HEK293 (cell line): ENCODE results near the gene PRKD1.

Experiments
- CTCF ChIA-PET: fragments of 350-600 bp; formaldehyde crosslinking; extraction: SDS; loops from one replicate; lab custom pipeline; 2021; ENCODE audit warnings: antibody characterized with exemption; lab: Yijun Ruan, JAX
- POLR2A ChIA-PET: fragments of 300-600 bp; formaldehyde crosslinking; extraction: SDS; loops from one replicate; lab custom pipeline; 2020; ENCODE audit warnings: antibody characterized with exemption, inconsistent platforms; lab: Yijun Ruan, JAX
- H3K27ac ChIP-seq: fragments of 200-500 bp; sonication (Bioruptor generic); 2 replicates; pipeline ENCODE4 v1.5.1; 2014; ENCODE audit warnings: low read depth, low read length, control low read depth, inconsistent platforms; ENCODE audit errors: extremely low read depth
- H3K36me3 ChIP-seq, 2 experiments: fragments of 200-500 bp in 1 of 2; sonication (Bioruptor generic) in 1 of 2; 1 replicate in 1 of 2; 2 replicates in 1 of 2; pipeline ENCODE4 v1.5.1; 2014 to 2017; ENCODE audit warnings: inconsistent platforms in 2 of 2, low read length in 2 of 2; ENCODE audit not compliant: control insufficient read depth in 2 of 2, insufficient read depth in 1 of 2
- H3K4me1 ChIP-seq: fragments of 200-500 bp; sonication (Bioruptor generic); 2 replicates; pipeline ENCODE4 v1.5.1; 2014; ENCODE audit warnings: mild to moderate bottlenecking, low read length, inconsistent platforms; ENCODE audit not compliant: control insufficient read depth, insufficient read depth
- H3K4me3 ChIP-seq: 2 replicates; pipeline ENCODE4 v1.5.1; 2011; ENCODE audit warnings: low read depth, mild to moderate bottlenecking, control low read depth, low read length, moderate library complexity
- H3K9me3 ChIP-seq: fragments of 200-500 bp; sonication (Bioruptor generic); 2 replicates; pipeline ENCODE4 v1.5.1; 2014; ENCODE audit warnings: low read depth, low read length, inconsistent platforms; ENCODE audit not compliant: control insufficient read depth, insufficient read depth
- FEZF1 ChIP-seq: fragments of 450-650 bp; formaldehyde crosslinking; IDR thresholded peaks from 2 replicates; pipeline ENCODE4 v1.5.1; 2016; ENCODE audit warnings: missing biosample characterization, missing genetic modification characterization
- GLI4 ChIP-seq: fragments of 450-650 bp; formaldehyde crosslinking; IDR thresholded peaks from 2 replicates; pipeline ENCODE4 v1.5.1; 2016; ENCODE audit warnings: missing biosample characterization, missing genetic modification characterization
- KLF1 ChIP-seq: fragments of 450-650 bp; formaldehyde crosslinking; IDR thresholded peaks from 2 replicates; pipeline ENCODE4 v1.5.1; 2016; ENCODE audit warnings: missing biosample characterization, missing genetic modification characterization
- KLF8 ChIP-seq: fragments of 450-650 bp; formaldehyde crosslinking; IDR thresholded peaks from 2 replicates; pipeline ENCODE4 v1.5.1; 2016; ENCODE audit warnings: missing biosample characterization, missing genetic modification characterization
- MZF1 ChIP-seq: fragments of 450-650 bp; formaldehyde crosslinking; IDR thresholded peaks from 2 replicates; pipeline ENCODE4 v1.5.1; 2017; ENCODE audit warnings: missing biosample characterization, missing genetic modification characterization, borderline replicate concordance
- PRDM1 ChIP-seq: fragments of 450-650 bp; formaldehyde crosslinking; IDR thresholded peaks from 2 replicates; pipeline ENCODE4; 2016; ENCODE audit warnings: missing biosample characterization, missing genetic modification characterization
- SETDB1 ChIP-seq: IDR thresholded peaks from one replicate; pipeline ENCODE4 v1.6.1; 2017; ENCODE audit warnings: mild to moderate bottlenecking, low read length, moderate library complexity, mixed read lengths; ENCODE audit not compliant: insufficient read length
- TCF7L2 ChIP-seq: IDR thresholded peaks from 2 replicates; pipeline ENCODE4 v1.6.1; 2011; ENCODE audit warnings: low read depth, mild to moderate bottlenecking, inconsistent platforms, low read length, moderate library complexity, borderline replicate concordance
- ZIC2 ChIP-seq: fragments of 450-650 bp; formaldehyde crosslinking; IDR thresholded peaks from 2 replicates; pipeline ENCODE4 v1.5.1; 2016; ENCODE audit warnings: missing biosample characterization, missing genetic modification characterization
- ZNF114 ChIP-seq: fragments of 450-650 bp; formaldehyde crosslinking; IDR thresholded peaks from 2 replicates; pipeline ENCODE4 v1.5.0; 2017; ENCODE audit warnings: missing biosample characterization, missing genetic modification characterization
- ZNF16 ChIP-seq: fragments of 450-650 bp; formaldehyde crosslinking; IDR thresholded peaks from 2 replicates; pipeline ENCODE4 v1.5.1; 2016; ENCODE audit warnings: low read depth, missing biosample characterization, missing genetic modification characterization
- ZNF18 ChIP-seq: fragments of 450-650 bp; formaldehyde crosslinking; IDR thresholded peaks from 2 replicates; pipeline ENCODE4 v1.5.1; 2016; ENCODE audit warnings: missing biosample characterization, missing genetic modification characterization
- ZNF239 ChIP-seq: fragments of 450-650 bp; formaldehyde crosslinking; IDR thresholded peaks from 2 replicates; pipeline ENCODE4 v1.5.1; 2016; ENCODE audit warnings: missing biosample characterization, missing genetic modification characterization
- ZNF488 ChIP-seq: fragments of 450-650 bp; formaldehyde crosslinking; IDR thresholded peaks from 2 replicates; pipeline ENCODE4 v1.5.1; 2016; ENCODE audit warnings: missing biosample characterization, missing genetic modification characterization
- ZNF529 ChIP-seq: fragments of 450-650 bp; formaldehyde crosslinking; IDR thresholded peaks from 2 replicates; pipeline ENCODE4 v1.5.1; 2017; ENCODE audit warnings: missing genetic modification characterization, missing biosample characterization; ENCODE audit not compliant: insufficient replicate concordance
- ZNF558 ChIP-seq: fragments of 450-650 bp; formaldehyde crosslinking; IDR thresholded peaks from 2 replicates; pipeline ENCODE4 v1.5.1; 2016; ENCODE audit warnings: missing biosample characterization, missing genetic modification characterization
- ZNF654 ChIP-seq: fragments of 450-650 bp; formaldehyde crosslinking; IDR thresholded peaks from 2 replicates; pipeline ENCODE4 v1.5.1; 2016; ENCODE audit warnings: low read depth, missing biosample characterization, missing genetic modification characterization
- ZNF677 ChIP-seq: fragments of 450-650 bp; IDR thresholded peaks from 2 replicates; pipeline ENCODE4 v1.5.0; 2018; ENCODE audit warnings: missing biosample characterization, mild to moderate bottlenecking, missing genetic modification characterization, moderate library complexity
- ZNF701 ChIP-seq: fragments of 450-650 bp; formaldehyde crosslinking; IDR thresholded peaks from 2 replicates; pipeline ENCODE4 v1.5.1; 2016; ENCODE audit warnings: missing biosample characterization, missing genetic modification characterization
- ZNF837 ChIP-seq: fragments of 450-650 bp; formaldehyde crosslinking; IDR thresholded peaks from 2 replicates; pipeline ENCODE4 v1.5.1; 2016; ENCODE audit warnings: missing biosample characterization, missing genetic modification characterization
- ZNF843 ChIP-seq: fragments of 450-650 bp; formaldehyde crosslinking; IDR thresholded peaks from 2 replicates; pipeline ENCODE4 v1.5.1; 2016; ENCODE audit warnings: missing biosample characterization, missing genetic modification characterization
- ZSCAN23 ChIP-seq: fragments of 450-650 bp; formaldehyde crosslinking; IDR thresholded peaks from 2 replicates; pipeline ENCODE4 v1.5.1; 2016; ENCODE audit warnings: missing biosample characterization, missing genetic modification characterization
- TF ChIP-seq, protein P1 (sequence below): fragments of 450-650 bp; formaldehyde crosslinking; IDR thresholded peaks from 2 replicates; pipeline ENCODE4 v1.5.1; 2016; ENCODE audit warnings: missing biosample characterization, missing genetic modification characterization
- TF ChIP-seq, protein P2 (sequence below): fragments of 450-650 bp; formaldehyde crosslinking; IDR thresholded peaks from 2 replicates; pipeline ENCODE4; 2016; ENCODE audit warnings: missing biosample characterization, missing genetic modification characterization
- TF ChIP-seq, protein P3 (sequence below): fragments of 450-650 bp; formaldehyde crosslinking; IDR thresholded peaks from 2 replicates; pipeline ENCODE4 v1.5.1; 2016; ENCODE audit warnings: missing biosample characterization, missing genetic modification characterization

The PRKD1 gene

DNA sequence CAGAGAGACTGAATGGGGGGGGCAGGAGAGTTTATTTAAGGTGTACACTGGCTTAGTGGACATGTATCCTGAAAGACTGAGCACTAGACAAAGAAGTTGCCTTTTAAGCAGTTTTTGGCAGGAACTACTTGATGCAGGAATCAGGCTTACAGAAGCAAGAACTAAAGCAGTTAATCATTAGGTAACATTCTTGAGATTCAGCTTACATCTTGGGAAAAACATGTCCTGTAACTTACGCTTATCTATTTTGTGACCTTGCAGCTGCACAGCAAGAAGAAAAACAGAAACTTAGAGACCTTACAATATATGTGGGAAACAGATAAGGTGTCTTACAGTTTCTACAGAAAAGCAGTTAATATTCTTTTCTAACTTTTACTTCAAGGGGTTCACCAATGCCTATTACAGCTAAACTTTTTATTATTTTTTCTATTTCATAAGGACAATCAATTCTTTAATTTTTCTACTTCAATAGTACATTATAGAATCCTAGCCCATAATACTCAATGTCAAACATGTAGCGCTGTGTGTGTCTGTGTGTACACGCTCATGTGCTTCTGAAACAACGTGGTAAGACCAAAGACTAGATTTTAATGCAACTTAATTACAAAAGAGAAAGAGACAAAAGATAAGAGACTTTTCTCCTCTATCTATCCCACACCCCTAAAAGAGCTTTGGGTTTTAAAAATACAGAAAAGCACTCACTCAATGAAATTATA, 276.9 kb downstream of the PRKD1 start (continued):
- TF ChIP-seq ZNF18 (tag by site-specific recombination): no peak
- no peak for TF ChIP-seq ZNF654 (tag by site-specific recombination)

DNA sequence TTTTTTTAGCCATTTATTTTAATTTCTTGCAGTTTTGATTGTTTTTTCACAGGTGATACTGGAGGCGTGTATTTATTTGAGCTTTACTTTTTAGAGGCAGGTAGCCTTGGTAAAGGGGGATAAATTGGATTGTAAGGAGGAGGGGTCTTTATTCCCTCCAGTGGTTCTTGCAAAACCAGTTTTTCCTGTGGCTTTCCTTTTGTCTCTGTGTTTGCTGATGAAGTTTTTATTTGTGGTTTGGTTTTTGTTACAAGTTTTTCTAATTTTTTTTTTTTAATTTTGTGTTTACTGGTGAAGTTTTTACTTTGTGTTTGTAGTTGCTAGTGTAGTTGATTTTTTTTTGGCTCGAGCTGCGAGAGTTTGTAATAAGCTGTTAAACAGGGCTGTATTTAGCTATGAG, 278.5 kb downstream of the PRKD1 start:
- Histone ChIP-seq H3K4me3 (no peak overlapping the region), H3K9me3 (no peaks in the 10 kb centered on the region), H3K27ac (no peak overlapping the region), H3K4me1 (no peaks in the 10 kb centered on the region), H3K36me3 (no peaks in the 10 kb centered on the region)
- no peak for TF ChIP-seq PRDM1 (tag by site-specific recombination)
- TF ChIP-seq, protein P1, sequence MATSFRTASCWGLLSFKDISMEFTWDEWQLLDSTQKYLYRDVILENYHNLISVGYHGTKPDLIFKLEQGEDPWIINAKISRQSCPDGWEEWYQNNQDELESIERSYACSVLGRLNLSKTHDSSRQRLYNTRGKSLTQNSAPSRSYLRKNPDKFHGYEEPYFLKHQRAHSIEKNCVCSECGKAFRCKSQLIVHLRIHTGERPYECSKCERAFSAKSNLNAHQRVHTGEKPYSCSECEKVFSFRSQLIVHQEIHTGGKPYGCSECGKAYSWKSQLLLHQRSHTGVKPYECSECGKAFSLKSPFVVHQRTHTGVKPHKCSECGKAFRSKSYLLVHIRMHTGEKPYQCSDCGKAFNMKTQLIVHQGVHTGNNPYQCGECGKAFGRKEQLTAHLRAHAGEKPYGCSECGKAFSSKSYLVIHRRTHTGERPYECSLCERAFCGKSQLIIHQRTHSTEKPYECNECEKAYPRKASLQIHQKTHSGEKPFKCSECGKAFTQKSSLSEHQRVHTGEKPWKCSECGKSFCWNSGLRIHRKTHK: no peak
- no peak for TF ChIP-seq GLI4
- ChIA-PET POLR2A (no interaction called here), CTCF (interaction anchor here (0.6 kb wide), 1 partner anchor 844 kb away, joined by 4 read pairs; no protein-coding TSS in a partner anchor)

GRCh38 chr14:29648045-29648444, 279.6 kb downstream of the PRKD1 start:
- POLR2A ChIA-PET: no interaction called here
- H3K36me3 ChIP-seq: no peaks in the 10 kb centered on the region
- H3K4me3 ChIP-seq: no peak overlapping the region
- H3K4me1 ChIP-seq: peaks cover 4% of the 10 kb centered on the region; the same call in 1 of the 2 replicates
- H3K27ac ChIP-seq: no peak overlapping the region
- TF ChIP-seq KLF8 (tag by site-specific recombination): no peak
- peak; percentile 64 for TF ChIP-seq SETDB1
- TF ChIP-seq, protein P2, sequence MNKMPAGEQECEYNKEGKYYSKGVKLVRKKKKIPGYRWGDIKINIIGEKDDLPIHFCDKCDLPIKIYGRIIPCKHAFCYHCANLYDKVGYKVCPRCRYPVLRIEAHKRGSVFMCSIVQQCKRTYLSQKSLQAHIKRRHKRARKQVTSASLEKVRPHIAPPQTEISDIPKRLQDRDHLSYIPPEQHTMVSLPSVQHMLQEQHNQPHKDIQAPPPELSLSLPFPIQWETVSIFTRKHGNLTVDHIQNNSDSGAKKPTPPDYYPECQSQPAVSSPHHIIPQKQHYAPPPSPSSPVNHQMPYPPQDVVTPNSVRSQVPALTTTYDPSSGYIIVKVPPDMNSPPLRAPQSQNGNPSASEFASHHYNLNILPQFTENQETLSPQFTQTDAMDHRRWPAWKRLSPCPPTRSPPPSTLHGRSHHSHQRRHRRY (tag by site-specific recombination): no peak
- TF ChIP-seq ZNF701 (tag by site-specific recombination): peak; percentile 98
- CTCF ChIA-PET: no interaction called here
- H3K9me3 ChIP-seq: no peaks in the 10 kb centered on the region

DNA sequence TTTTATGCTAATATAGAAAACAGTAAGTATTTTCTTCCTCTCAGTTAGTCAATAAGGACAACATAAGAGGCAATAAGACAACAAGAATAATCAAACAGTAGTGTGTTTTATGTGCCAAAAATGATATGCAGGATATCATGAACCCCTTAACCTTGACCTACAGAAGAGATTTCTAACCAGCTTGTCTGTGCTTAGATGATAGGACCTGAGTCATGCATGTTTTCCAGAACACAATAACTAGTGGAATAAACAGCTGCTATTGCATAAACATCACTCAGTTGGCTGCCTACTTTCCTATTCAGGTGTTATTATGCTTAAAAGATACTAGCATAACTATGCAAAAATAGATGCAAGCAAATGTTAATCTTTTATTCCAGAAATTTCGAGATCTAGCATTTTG, 282.5 kb downstream of the PRKD1 start:
- CTCF ChIA-PET: interaction anchor here (0.6 kb wide), 1 partner anchor 282 kb away, joined by 4 read pairs; no protein-coding TSS in a partner anchor
- peaks cover 4% of the 10 kb centered on the region; the same call in 1 of the 2 replicates for H3K4me1 ChIP-seq
- no peak overlapping the region for H3K4me3 ChIP-seq
- POLR2A ChIA-PET: no interaction called here
- H3K27ac ChIP-seq: no peak overlapping the region
- no peaks in the 10 kb centered on the region for H3K36me3 ChIP-seq
- H3K9me3 ChIP-seq: no peaks in the 10 kb centered on the region
- TF ChIP-seq ZNF114 (tag by site-specific recombination): no peak
- TF ChIP-seq ZIC2 (tag by site-specific recombination): no peak
- TF ChIP-seq ZNF843 (tag by site-specific recombination): no peak
- no peak for TF ChIP-seq ZNF558 (tag by site-specific recombination)
- no peak for TF ChIP-seq KLF1 (tag by site-specific recombination)
- TF ChIP-seq ZNF239: no peak
- TF ChIP-seq, protein P3, sequence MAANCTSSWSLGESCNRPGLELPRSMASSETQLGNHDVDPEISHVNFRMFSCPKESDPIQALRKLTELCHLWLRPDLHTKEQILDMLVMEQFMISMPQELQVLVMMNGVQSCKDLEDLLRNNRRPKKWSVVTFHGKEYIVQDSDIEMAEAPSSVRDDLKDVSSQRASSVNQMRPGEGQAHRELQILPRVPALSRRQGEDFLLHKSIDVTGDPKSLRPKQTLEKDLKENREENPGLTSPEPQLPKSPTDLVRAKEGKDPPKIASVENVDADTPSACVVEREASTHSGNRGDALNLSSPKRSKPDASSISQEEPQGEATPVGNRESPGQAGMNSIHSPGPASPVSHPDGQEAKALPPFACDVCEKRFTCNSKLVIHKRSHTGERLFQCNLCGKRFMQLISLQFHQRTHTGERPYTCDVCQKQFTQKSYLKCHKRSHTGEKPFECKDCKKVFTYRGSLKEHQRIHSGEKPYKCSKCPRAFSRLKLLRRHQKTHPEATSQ: no peak
- no peak for TF ChIP-seq ZNF529 (tag by site-specific recombination)
- no peak for TF ChIP-seq MZF1 (tag by site-specific recombination)
- TF ChIP-seq ZNF16 (tag by site-specific recombination): no peak
- TF ChIP-seq ZNF837: no peak
- no peak for TF ChIP-seq ZNF488 (tag by site-specific recombination)
- no peak for TF ChIP-seq TCF7L2
- TF ChIP-seq FEZF1 (tag by site-specific recombination): no peak
- no peak for TF ChIP-seq ZNF677
- no peak for TF ChIP-seq ZSCAN23
